Adrenal gland (tissue), 5 donors: ENCODE results near the gene AMBP.

Source experiments
- CTCF ChIP-seq, 6 experiments: fragments of 450-650 bp in 4 of 6; fragments of 200-600 bp in 2 of 6; sonication (generic) in 1 of 6; IDR thresholded peaks; 1 replicate in 5 of 6; 2 replicates in 1 of 6; pipeline versions ENCODE4 v1.5.1 to v1.8.0; 2016 to 2021; ENCODE audit warnings: antibody characterized with exemption in 6 of 6, mild to moderate bottlenecking in 2 of 6, moderate library complexity in 1 of 6
- POLR2A ChIP-seq, 2 donors: fragments of 450-650 bp; IDR thresholded peaks; one replicate each; pipeline ENCODE4 v1.6.1; 2017; ENCODE audit warnings: antibody characterized with exemption in 2 of 2, mild to moderate bottlenecking in 2 of 2, moderate library complexity in 1 of 2
- donor health status: DM: no; HTN: no; CAD: no.

GRCh38 chr9:114126247-114127060, 48.4 kb upstream of the AMBP start:
- no peak for TF ChIP-seq CTCF (IDR thresholded peaks at IDR 0.05)
- no peak for TF ChIP-seq POLR2A (IDR thresholded peaks at IDR 0.05)
